ENCODE data around the gene VSIG4. TPM values are rescaled to one million over a fixed set of nuclear protein-coding genes. Genes with fewer than 3 reads are reported as not detected.
"Not testable (repeated sequence)": the region's sequence is repeated elsewhere in the genome, so short reads cannot be mapped to it uniquely, and the experiment has no call there.

Gene VSIG4
- total RNA-seq, 1 donor from 2014 or later, result 22.6 TPM

- not testable (repeated sequence) for DNase-seq
Observed at GRCh38 chrX:65977161-65977560, 62.7 kb downstream of the VSIG4 start.

GRCh38 chrX:65976161-65976560 lies 63.7 kb downstream of the VSIG4 start:
- DNase-seq, result no peak

- not testable (repeated sequence) for DNase-seq
Observed at GRCh38 chrX:65975161-65975751, 64.6 kb downstream of the VSIG4 start.

Other genes with a start within 250 kb of the VSIG4 start
- 5.1 TPM for gene HEPH, start 124.2 kb upstream of the VSIG4 start, total RNA-seq